H9 (cell line): Measurements from ENCODE around the gene RET. TPM values are rescaled to one million over a fixed set of nuclear protein-coding genes. Genes with fewer than 3 reads are reported as not detected.

Experiments
- DNase-seq: peaks from one replicate; pipeline ENCODE4 v3.0.0-alpha.2; 2017
- H2AFZ ChIP-seq: one replicate; pipeline ENCODE4 v1.6.1; 2013; ENCODE audit warnings: mild to moderate bottlenecking, low read length, control low read depth, moderate library complexity
- H2AK5ac ChIP-seq: 2 replicates; pipeline ENCODE4 v1.6.1; 2013; ENCODE audit warnings: low read length, control low read depth, mixed read lengths; ENCODE audit not compliant: insufficient read length
- H2BK120ac ChIP-seq: one replicate; pipeline ENCODE4 v1.6.1; 2013; ENCODE audit warnings: low read depth, mild to moderate bottlenecking, low read length, control low read depth, inconsistent platforms; ENCODE audit not compliant: poor library complexity, severe bottlenecking
- H2BK12ac ChIP-seq: 2 replicates; pipeline ENCODE4 v1.6.1; 2013; ENCODE audit warnings: low read length, control low read depth, mixed read lengths, low read depth; ENCODE audit not compliant: insufficient read length
- H2BK15ac ChIP-seq: 2 replicates; pipeline ENCODE4 v1.6.1; 2013; ENCODE audit warnings: low read depth, low read length, control low read depth
- H2BK20ac ChIP-seq: one replicate; pipeline ENCODE4 v1.6.1; 2013; ENCODE audit warnings: low read depth, mild to moderate bottlenecking, low read length, control low read depth, inconsistent platforms; ENCODE audit not compliant: poor library complexity, severe bottlenecking
- H2BK5ac ChIP-seq: 2 replicates; pipeline ENCODE4 v1.6.1; 2013; ENCODE audit warnings: low read length, control low read depth, mixed read lengths; ENCODE audit not compliant: insufficient read length
- H3K14ac ChIP-seq: 2 replicates; pipeline ENCODE4 v1.6.1; 2013; ENCODE audit warnings: low read length, control low read depth; ENCODE audit not compliant: insufficient read depth
- H3K18ac ChIP-seq: 2 replicates; pipeline ENCODE4 v1.6.1; 2013; ENCODE audit warnings: low read depth, mild to moderate bottlenecking, mixed read lengths, low read length, control low read depth; ENCODE audit not compliant: insufficient read length
- H3K23ac ChIP-seq: 2 replicates; pipeline ENCODE4 v1.6.1; 2013; ENCODE audit warnings: low read length, control low read depth, mixed read lengths, low read depth; ENCODE audit not compliant: insufficient read length
- H3K23me2 ChIP-seq: 2 replicates; pipeline ENCODE4 v1.6.1; 2013; ENCODE audit warnings: low read depth, mild to moderate bottlenecking, mixed read lengths, low read length, control low read depth; ENCODE audit not compliant: insufficient read length, poor library complexity, severe bottlenecking
- H3K27ac ChIP-seq: 2 replicates; pipeline ENCODE4 v1.5.1; 2013; ENCODE audit warnings: low read length, control low read depth, mixed read lengths, low read depth; ENCODE audit not compliant: insufficient read length
- H3K27me3 ChIP-seq: 2 replicates; pipeline ENCODE4 v1.6.1; 2013; ENCODE audit warnings: low read length, control low read depth, inconsistent platforms; ENCODE audit not compliant: insufficient read depth
- H3K4ac ChIP-seq: 2 replicates; pipeline ENCODE4 v1.6.1; 2013; ENCODE audit warnings: low read depth, mild to moderate bottlenecking, control low read depth, inconsistent platforms, low read length, moderate library complexity
- H3K4me1 ChIP-seq: 2 replicates; pipeline ENCODE4 v1.6.1; 2013; ENCODE audit warnings: low read length, control low read depth, inconsistent platforms; ENCODE audit not compliant: insufficient read depth
- H3K4me2 ChIP-seq: 2 replicates; pipeline ENCODE4 v1.6.1; 2013; ENCODE audit warnings: low read length, control low read depth, mixed read lengths; ENCODE audit not compliant: insufficient read length, insufficient read depth
- H3K56ac ChIP-seq: 2 replicates; pipeline ENCODE4 v1.6.1; 2013; ENCODE audit warnings: low read depth, mild to moderate bottlenecking, mixed read lengths, low read length, control low read depth; ENCODE audit not compliant: insufficient read length
- H3K79me1 ChIP-seq: 2 replicates; pipeline ENCODE4 v1.6.1; 2013; ENCODE audit warnings: low read depth, mild to moderate bottlenecking, moderate library complexity, low read length, control low read depth, inconsistent platforms; ENCODE audit not compliant: insufficient read depth, poor library complexity, severe bottlenecking
- H3K79me2 ChIP-seq: 2 replicates; pipeline ENCODE4 v1.6.1; 2013; ENCODE audit warnings: low read length, control low read depth, inconsistent platforms; ENCODE audit not compliant: insufficient read depth
- H3K9ac ChIP-seq: 2 replicates; pipeline ENCODE4 v1.6.1; 2013; ENCODE audit warnings: low read length, control low read depth, mixed read lengths; ENCODE audit not compliant: insufficient read length; ENCODE audit errors: extremely low read depth
- H3K9me3 ChIP-seq: one replicate; pipeline ENCODE4 v1.6.1; 2013; ENCODE audit warnings: low read depth, low read length, inconsistent platforms; ENCODE audit not compliant: control insufficient read depth
- H3T11ph ChIP-seq: one replicate; pipeline ENCODE4 v1.6.1; 2013; ENCODE audit warnings: mild to moderate bottlenecking, low read length, control low read depth, inconsistent platforms
- H4K20me1 ChIP-seq: one replicate; pipeline ENCODE4 v1.6.1; 2013; ENCODE audit not compliant: control insufficient read depth, insufficient read length, insufficient read depth
- H4K5ac ChIP-seq: 2 replicates; pipeline ENCODE4 v1.6.1; 2013; ENCODE audit warnings: low read depth, mild to moderate bottlenecking, mixed read lengths, low read length, control low read depth; ENCODE audit not compliant: insufficient read length
- H4K8ac ChIP-seq: replicated peaks from 2 replicates; pipeline ENCODE4 v1.6.1; 2013; ENCODE audit warnings: low read length, control low read depth, mixed read lengths, low read depth; ENCODE audit not compliant: insufficient read length
- H4K91ac ChIP-seq: 2 replicates; pipeline ENCODE4 v1.6.1; 2013; ENCODE audit warnings: low read depth, mild to moderate bottlenecking, moderate library complexity, mixed read lengths, low read length, control low read depth; ENCODE audit not compliant: insufficient read length
- H3K27ac Mint-ChIP-seq, 3 experiments: 2 replicates in 2 of 3; 3 replicates in 1 of 3; pipeline ENCODE4 v1.8.0; 2020 to 2021; ENCODE audit warnings: mixed read lengths in 3 of 3, mild to moderate bottlenecking in 1 of 3, moderate library complexity in 1 of 3
- H3K27me3 Mint-ChIP-seq: 2 replicates; pipeline ENCODE4 v1.8.0; 2021; ENCODE audit warnings: low read depth, mild to moderate bottlenecking, moderate library complexity, mixed read lengths
- H3K36me3 Mint-ChIP-seq, 3 experiments: 2 replicates in 2 of 3; 3 replicates in 1 of 3; pipeline ENCODE4 v1.8.0; 2020 to 2021; ENCODE audit warnings: low read depth in 3 of 3, mixed read lengths in 3 of 3; ENCODE audit not compliant: insufficient read depth in 1 of 3
- H3K4me1 Mint-ChIP-seq, 2 experiments: 2 replicates each; pipeline ENCODE4 v1.8.0; 2020; ENCODE audit warnings: mixed read lengths in 2 of 2
- H3K4me3 Mint-ChIP-seq, 2 experiments: 2 replicates in 1 of 2; 3 replicates in 1 of 2; pipeline ENCODE4 v1.8.0; 2020 to 2021; ENCODE audit warnings: mild to moderate bottlenecking in 2 of 2, mixed read lengths in 2 of 2, moderate library complexity in 1 of 2
- H3K9me3 Mint-ChIP-seq, 2 experiments: 2 replicates in 1 of 2; 3 replicates in 1 of 2; pipeline ENCODE4 v1.8.0; 2020; ENCODE audit warnings: mild to moderate bottlenecking in 2 of 2, mixed read lengths in 2 of 2, moderate library complexity in 1 of 2
- CTCF ChIP-seq: fragments of 200-600 bp; sonication (generic); conservative IDR thresholded peaks from 3 replicates; pipeline ENCODE4 v1.8.0; 2021; ENCODE audit warnings: antibody characterized with exemption, mild to moderate bottlenecking
- WGBS: extraction: QIAGEN DNeasy Blood & Tissue Kit; methylation state at CpG from one replicate; pipeline ENCODE4 v1.1.7; 2013; ENCODE audit warnings: missing lambda C conversion rate, low lambda C conversion rate, mixed read lengths; ENCODE audit not compliant: insufficient read length; ENCODE audit errors: extremely low coverage; 5-methylcytosine and 5-hydroxymethylcytosine counted together
- total RNA-seq: library from RNA; stranded (reverse); gene quantifications from 2 replicates; pipeline ENCODE4 v1.2.1, GENCODE V29; 2021

The RET gene
- total RNA-seq, 1 experiment from 2014 or later, result 12.2 TPM

GRCh38 chr10:43086321-43086942, 9.6 kb downstream of the RET start:
- no peak overlapping the region for H3K4me3 Mint-ChIP-seq

More at GRCh38 chr10:43086321-43086942, 9.6 kb downstream of the RET start:
- H3K9ac ChIP-seq, result no peak overlapping the region
- H3K27me3 ChIP-seq, result no peaks in the 10 kb centered on the region
- H3K23ac ChIP-seq, result no peak overlapping the region
- no peak for TF ChIP-seq CTCF
- H4K91ac ChIP-seq, result no peak overlapping the region
- no peak overlapping the region for H4K8ac ChIP-seq
- H3K36me3 Mint-ChIP-seq, result peaks cover 0 to 4% (median 3%) of the 10 kb centered on the region in 3 experiments; a peak in 3 of 7 replicates
- H2BK5ac ChIP-seq, result no peak overlapping the region
- no peaks in the 10 kb centered on the region for H3K4me1 ChIP-seq
- no peak overlapping the region for H2AK5ac ChIP-seq
- H3K79me1 ChIP-seq, result no peaks in the 10 kb centered on the region
- no peak overlapping the region; the same call in 1 of the 2 replicates for H3K14ac ChIP-seq
- no peak overlapping the region for H2BK120ac ChIP-seq
- H3K9me3 Mint-ChIP-seq, result no peaks in the 10 kb centered on the region; a peak in 1 of 5 replicates
- no peak overlapping the region for H3K56ac ChIP-seq
- H3K9me3 ChIP-seq, result no peaks in the 10 kb centered on the region
- H3K27me3 Mint-ChIP-seq, result peaks cover 2% of the 10 kb centered on the region
- H3T11ph ChIP-seq, result no peak overlapping the region
- H3K4ac ChIP-seq, result no peak overlapping the region
- H2AFZ ChIP-seq, result no peak overlapping the region
- no peak overlapping the region for H2BK20ac ChIP-seq
- no peak overlapping the region for H3K27ac Mint-ChIP-seq
- no peaks in the 10 kb centered on the region for H3K79me2 ChIP-seq
- H4K5ac ChIP-seq, result no peak overlapping the region
- DNase-seq, result no peak
- no peak overlapping the region for H3K18ac ChIP-seq
- no peaks in the 10 kb centered on the region for H4K20me1 ChIP-seq
- H3K23me2 ChIP-seq, result no peaks in the 10 kb centered on the region
- no peak overlapping the region for H2BK12ac ChIP-seq
- H2BK15ac ChIP-seq, result no peak overlapping the region
- no CpG with 5 or more reads among the region's 7 CpGs for WGBS
- peaks cover 4 to 9% of the 10 kb centered on the region in 2 experiments for H3K4me1 Mint-ChIP-seq
- no peak overlapping the region for H3K27ac ChIP-seq
- no peak overlapping the region for H3K4me2 ChIP-seq
